Measurements from ENCODE around the gene AK1. TPM values are rescaled to one million over a fixed set of nuclear protein-coding genes. Genes with fewer than 3 reads are reported as not detected.
A peak's percentile ranks its signal among the peaks of the same experiment; 100 is the strongest.
"Not testable (repeated sequence)": the region's sequence is repeated elsewhere in the genome, so short reads cannot be mapped to it uniquely, and the experiment has no call there.

Gene AK1
- polyA plus RNA-seq, 3 donors, result 31.0 to 50.7 (median 36.3) TPM

GRCh38 chr9:127844821-127845359 is 32.6 kb downstream of the AK1 start:
- DNase-seq (ENCODE audit: extremely low read depth in 1 of 11, low read depth in 9 of 11, low spot score in 4 of 11), result no peak

GRCh38 chr9:127841087-127841835 is 36.2 kb downstream of the AK1 start:
- no peak for DNase-seq (ENCODE audit: extremely low read depth in 1 of 11, low read depth in 9 of 11, low spot score in 4 of 11)

GRCh38 chr9:127838375-127839078 is 38.9 kb downstream of the AK1 start:
- DNase-seq (ENCODE audit: extremely low read depth in 1 of 11, low read depth in 9 of 11, low spot score in 4 of 11), result no peak

GRCh38 chr9:127837346-127837745 is 40.1 kb downstream of the AK1 start:
- no peak for DNase-seq (ENCODE audit: extremely low read depth in 1 of 11, low read depth in 9 of 11, low spot score in 4 of 11)

GRCh38 chr9:127836561-127836960 is 40.9 kb downstream of the AK1 start:
- not testable (repeated sequence) for DNase-seq (ENCODE audit: extremely low read depth in 1 of 11, low read depth in 9 of 11, low spot score in 4 of 11)

- DNase-seq (ENCODE audit: extremely low read depth in 1 of 11, low read depth in 9 of 11, low spot score in 4 of 11), result no peak
Observed at GRCh38 chr9:127835991-127836516, 41.4 kb downstream of the AK1 start.

- DNase-seq (ENCODE audit: extremely low read depth in 1 of 11, low read depth in 9 of 11, low spot score in 4 of 11), result no peak
Observed at GRCh38 chr9:127833555-127833954, 43.9 kb downstream of the AK1 start.

GRCh38 chr9:127832248-127832647 is 45.2 kb downstream of the AK1 start:
- no peak for DNase-seq (ENCODE audit: extremely low read depth in 1 of 11, low read depth in 9 of 11, low spot score in 4 of 11)

- no peak for DNase-seq (ENCODE audit: extremely low read depth in 1 of 11, low read depth in 9 of 11, low spot score in 4 of 11)
Observed at GRCh38 chr9:127829205-127829906, 48.1 kb downstream of the AK1 start.

- peak; percentile 57 to 89 (median 82) for DNase-seq (ENCODE audit: extremely low read depth in 1 of 11, low read depth in 9 of 11, low spot score in 4 of 11)
Observed at GRCh38 chr9:127828262-127829031, 49.0 kb downstream of the AK1 start.

GRCh38 chr9:127826253-127826913 is 51.1 kb downstream of the AK1 start:
- no peak for DNase-seq (ENCODE audit: extremely low read depth in 1 of 11, low read depth in 9 of 11, low spot score in 4 of 11)

GRCh38 chr9:127825319-127826051 is 52.0 kb downstream of the AK1 start:
- no peak for DNase-seq (ENCODE audit: extremely low read depth in 1 of 11, low read depth in 9 of 11, low spot score in 4 of 11)

- DNase-seq (ENCODE audit: extremely low read depth in 1 of 11, low read depth in 9 of 11, low spot score in 4 of 11), result no peak
Observed at GRCh38 chr9:127822108-127822507, 55.4 kb downstream of the AK1 start.

- DNase-seq (ENCODE audit: extremely low read depth in 1 of 11, low read depth in 9 of 11, low spot score in 4 of 11), result no peak
Observed at GRCh38 chr9:127818574-127818973, 58.9 kb downstream of the AK1 start.

- DNase-seq (ENCODE audit: extremely low read depth in 1 of 11, low read depth in 9 of 11, low spot score in 4 of 11), result no peak
Observed at GRCh38 chr9:127817881-127818434, 59.5 kb downstream of the AK1 start.

- no peak for DNase-seq (ENCODE audit: extremely low read depth in 1 of 11, low read depth in 9 of 11, low spot score in 4 of 11)
Observed at GRCh38 chr9:127816728-127817127, 60.7 kb downstream of the AK1 start.

Data from renal cortex interstitium (tissue), 11 donors.